ENCODE data around the gene TNS1.

The TNS1 gene

DNA sequence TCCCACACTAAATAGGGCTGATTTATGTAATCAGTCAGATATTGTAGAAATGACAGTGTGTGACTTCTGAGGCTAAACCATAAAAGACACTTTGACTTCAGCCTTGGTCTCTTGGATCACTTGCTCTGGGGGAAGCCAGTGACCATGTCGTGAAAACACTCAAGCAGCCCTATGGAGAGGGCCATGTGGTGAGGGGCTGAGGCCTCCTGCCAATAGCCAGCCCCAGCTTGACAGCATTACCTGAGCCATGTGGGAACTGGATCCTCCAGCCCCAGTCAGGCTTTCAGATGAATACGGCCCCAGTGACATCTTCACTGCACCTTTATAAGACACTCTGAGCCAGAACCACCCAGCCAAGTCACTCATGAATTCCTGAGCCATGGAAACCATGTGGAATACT, 20.8 kb downstream of the TNS1 start:
- TF ChIP-seq SPI1 (IDR thresholded peaks at IDR 0.05; ENCODE audit: borderline replicate concordance, low read depth) (no peak), POLR2AphosphoS5 (IDR thresholded peaks at IDR 0.05; ENCODE audit: low read depth) (no peak), GABPA (IDR thresholded peaks at IDR 0.05; ENCODE audit: low read depth) (no peak)
- TF ChIP-seq, protein P1, sequence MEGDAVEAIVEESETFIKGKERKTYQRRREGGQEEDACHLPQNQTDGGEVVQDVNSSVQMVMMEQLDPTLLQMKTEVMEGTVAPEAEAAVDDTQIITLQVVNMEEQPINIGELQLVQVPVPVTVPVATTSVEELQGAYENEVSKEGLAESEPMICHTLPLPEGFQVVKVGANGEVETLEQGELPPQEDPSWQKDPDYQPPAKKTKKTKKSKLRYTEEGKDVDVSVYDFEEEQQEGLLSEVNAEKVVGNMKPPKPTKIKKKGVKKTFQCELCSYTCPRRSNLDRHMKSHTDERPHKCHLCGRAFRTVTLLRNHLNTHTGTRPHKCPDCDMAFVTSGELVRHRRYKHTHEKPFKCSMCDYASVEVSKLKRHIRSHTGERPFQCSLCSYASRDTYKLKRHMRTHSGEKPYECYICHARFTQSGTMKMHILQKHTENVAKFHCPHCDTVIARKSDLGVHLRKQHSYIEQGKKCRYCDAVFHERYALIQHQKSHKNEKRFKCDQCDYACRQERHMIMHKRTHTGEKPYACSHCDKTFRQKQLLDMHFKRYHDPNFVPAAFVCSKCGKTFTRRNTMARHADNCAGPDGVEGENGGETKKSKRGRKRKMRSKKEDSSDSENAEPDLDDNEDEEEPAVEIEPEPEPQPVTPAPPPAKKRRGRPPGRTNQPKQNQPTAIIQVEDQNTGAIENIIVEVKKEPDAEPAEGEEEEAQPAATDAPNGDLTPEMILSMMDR (IDR thresholded peaks at IDR 0.05; ENCODE audit: insufficient read depth, low read length), result no peak
- TF ChIP-seq, protein P2, sequence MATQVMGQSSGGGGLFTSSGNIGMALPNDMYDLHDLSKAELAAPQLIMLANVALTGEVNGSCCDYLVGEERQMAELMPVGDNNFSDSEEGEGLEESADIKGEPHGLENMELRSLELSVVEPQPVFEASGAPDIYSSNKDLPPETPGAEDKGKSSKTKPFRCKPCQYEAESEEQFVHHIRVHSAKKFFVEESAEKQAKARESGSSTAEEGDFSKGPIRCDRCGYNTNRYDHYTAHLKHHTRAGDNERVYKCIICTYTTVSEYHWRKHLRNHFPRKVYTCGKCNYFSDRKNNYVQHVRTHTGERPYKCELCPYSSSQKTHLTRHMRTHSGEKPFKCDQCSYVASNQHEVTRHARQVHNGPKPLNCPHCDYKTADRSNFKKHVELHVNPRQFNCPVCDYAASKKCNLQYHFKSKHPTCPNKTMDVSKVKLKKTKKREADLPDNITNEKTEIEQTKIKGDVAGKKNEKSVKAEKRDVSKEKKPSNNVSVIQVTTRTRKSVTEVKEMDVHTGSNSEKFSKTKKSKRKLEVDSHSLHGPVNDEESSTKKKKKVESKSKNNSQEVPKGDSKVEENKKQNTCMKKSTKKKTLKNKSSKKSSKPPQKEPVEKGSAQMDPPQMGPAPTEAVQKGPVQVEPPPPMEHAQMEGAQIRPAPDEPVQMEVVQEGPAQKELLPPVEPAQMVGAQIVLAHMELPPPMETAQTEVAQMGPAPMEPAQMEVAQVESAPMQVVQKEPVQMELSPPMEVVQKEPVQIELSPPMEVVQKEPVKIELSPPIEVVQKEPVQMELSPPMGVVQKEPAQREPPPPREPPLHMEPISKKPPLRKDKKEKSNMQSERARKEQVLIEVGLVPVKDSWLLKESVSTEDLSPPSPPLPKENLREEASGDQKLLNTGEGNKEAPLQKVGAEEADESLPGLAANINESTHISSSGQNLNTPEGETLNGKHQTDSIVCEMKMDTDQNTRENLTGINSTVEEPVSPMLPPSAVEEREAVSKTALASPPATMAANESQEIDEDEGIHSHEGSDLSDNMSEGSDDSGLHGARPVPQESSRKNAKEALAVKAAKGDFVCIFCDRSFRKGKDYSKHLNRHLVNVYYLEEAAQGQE (IDR thresholded peaks at IDR 0.05; ENCODE audit: insufficient replicate concordance, low read depth), result no peak
- no peak for DNase-seq (ENCODE audit: low read depth in 1 of 2, low spot score in 1 of 2)
- H3K27me3 ChIP-seq (ENCODE audit: insufficient read depth, poor library complexity, severe bottlenecking), result no peaks in the 10 kb centered on the region
- H3K27ac ChIP-seq (replicated peaks), result no peak overlapping the region
- H3K4me3 ChIP-seq (replicated peaks; ENCODE audit: insufficient read depth, low read length), result no peak overlapping the region

DNA sequence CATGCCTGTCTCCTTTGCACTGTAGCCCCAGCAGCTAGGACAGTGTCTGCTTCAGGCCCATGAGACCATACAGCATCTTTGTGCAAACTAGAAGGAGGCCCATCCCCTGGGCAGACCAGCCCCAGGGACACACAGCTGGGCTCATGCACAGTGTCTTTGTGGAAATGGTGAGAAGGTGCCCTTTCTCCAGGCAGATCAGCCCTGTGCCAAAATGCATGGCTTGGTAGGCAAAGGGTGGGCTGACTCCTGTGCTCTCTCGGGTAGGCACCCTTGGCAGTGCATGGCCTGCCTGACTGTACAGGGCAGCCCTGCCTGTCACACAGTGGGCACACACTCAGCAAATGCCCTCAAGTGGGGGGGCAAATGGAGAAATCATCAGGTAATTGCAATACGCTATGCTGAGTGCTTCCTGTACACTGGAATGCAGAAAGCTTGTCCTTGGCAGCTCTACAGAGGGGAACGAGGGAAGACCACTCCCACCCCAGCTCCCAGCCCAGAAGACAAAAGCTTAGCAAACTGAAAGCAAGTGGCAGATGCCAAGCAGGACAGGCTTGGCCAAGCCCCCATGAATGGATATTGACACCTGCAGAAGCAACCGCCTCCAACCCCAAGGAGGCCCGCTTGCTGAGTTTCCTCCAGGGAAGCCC, 21.6 kb downstream of the TNS1 start:
- Histone ChIP-seq H3K4me3 (replicated peaks; ENCODE audit: insufficient read depth, low read length) (no peak overlapping the region), H3K27ac (replicated peaks) (no peak overlapping the region), H3K27me3 (ENCODE audit: insufficient read depth, poor library complexity, severe bottlenecking) (no peaks in the 10 kb centered on the region)
- no peak for DNase-seq (ENCODE audit: low read depth in 1 of 2, low spot score in 1 of 2)
- no peak for TF ChIP-seq GABPA (IDR thresholded peaks at IDR 0.05; ENCODE audit: low read depth)
- TF ChIP-seq, protein P2 (IDR thresholded peaks at IDR 0.05; ENCODE audit: insufficient replicate concordance, low read depth), result no peak

DNA sequence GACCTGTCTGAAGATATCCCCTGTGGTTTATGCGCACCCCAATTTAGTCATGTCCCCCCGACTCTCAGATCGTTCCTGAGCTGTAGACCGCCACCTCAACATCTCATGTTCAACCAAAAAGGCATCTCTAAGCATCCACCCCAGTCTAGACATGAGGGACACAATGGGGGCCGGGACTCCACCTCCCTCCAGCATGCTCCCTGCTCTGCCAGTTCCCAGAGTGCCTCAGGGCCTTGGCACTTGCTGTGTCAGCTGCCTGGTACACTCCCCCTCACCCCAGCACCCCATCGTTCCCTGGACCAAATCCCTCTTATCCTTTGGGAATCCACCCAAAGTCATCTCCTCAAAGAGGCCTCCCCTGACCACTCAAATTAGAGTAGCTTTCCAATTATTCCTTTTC, 22.2 kb downstream of the TNS1 start:
- DNase-seq (ENCODE audit: low read depth in 1 of 2, low spot score in 1 of 2), result no peak
- Histone ChIP-seq H3K27ac (replicated peaks) (no peak overlapping the region), H3K4me3 (replicated peaks; ENCODE audit: insufficient read depth, low read length) (no peak overlapping the region), H3K27me3 (ENCODE audit: insufficient read depth, poor library complexity, severe bottlenecking) (no peaks in the 10 kb centered on the region)
- TF ChIP-seq, protein P1 (IDR thresholded peaks at IDR 0.05; ENCODE audit: insufficient read depth, low read length), result no peak
- TF ChIP-seq, protein P2 (IDR thresholded peaks at IDR 0.05; ENCODE audit: insufficient replicate concordance, low read depth), result no peak
- no peak for TF ChIP-seq SPI1 (IDR thresholded peaks at IDR 0.05; ENCODE audit: borderline replicate concordance, low read depth)
- TF ChIP-seq POLR2AphosphoS5 (IDR thresholded peaks at IDR 0.05; ENCODE audit: low read depth), result no peak
- no peak for TF ChIP-seq GABPA (IDR thresholded peaks at IDR 0.05; ENCODE audit: low read depth)
